Hepatocyte (in vitro differentiated cells): ENCODE data around the gene DHFR.

Experiments
- EZH2 ChIP-seq: fragments of 200-600 bp; sonication (generic); IDR thresholded peaks from 2 replicates; pipeline ENCODE4 v1.6.1; 2016; ENCODE audit warnings: antibody characterized with exemption, mild to moderate bottlenecking, borderline replicate concordance
- EZH2phosphoT487 ChIP-seq: fragments of 200-600 bp; sonication (generic); IDR thresholded peaks from one replicate; pipeline ENCODE4 v1.6.1; 2018; ENCODE audit warnings: antibody characterized with exemption, mild to moderate bottlenecking, low read depth, moderate library complexity; ENCODE audit not compliant: unreplicated experiment, severe bottlenecking
- TF ChIP-seq, protein P1 (sequence below): fragments of 200-600 bp; sonication (generic); IDR thresholded peaks from 2 replicates; pipeline ENCODE4 v1.5.1; 2016; ENCODE audit warnings: antibody characterized with exemption, mild to moderate bottlenecking; ENCODE audit not compliant: poor library complexity

DNA sequence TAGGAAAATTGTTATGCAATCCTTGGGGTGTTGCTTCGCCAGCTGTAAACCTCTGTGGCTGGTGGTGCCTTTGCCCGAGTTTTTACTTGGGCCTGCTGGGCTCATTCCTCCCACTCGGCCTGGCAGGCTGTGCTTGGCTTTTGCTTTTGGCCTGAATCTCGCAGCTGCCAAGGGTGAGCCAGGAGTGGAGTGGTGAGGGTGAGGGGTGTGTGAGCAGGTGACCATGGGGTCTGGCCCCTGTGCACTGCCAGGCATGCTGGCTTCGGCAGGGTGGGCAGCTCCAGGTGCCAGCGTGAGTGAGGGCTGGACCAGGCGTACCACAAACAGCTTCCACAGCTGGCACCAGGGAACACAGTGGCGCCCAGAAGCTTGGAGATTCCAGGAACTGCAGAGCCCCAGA lies 12.6 kb upstream of the DHFR start:
- no peak for TF ChIP-seq EZH2
- TF ChIP-seq, protein P1, sequence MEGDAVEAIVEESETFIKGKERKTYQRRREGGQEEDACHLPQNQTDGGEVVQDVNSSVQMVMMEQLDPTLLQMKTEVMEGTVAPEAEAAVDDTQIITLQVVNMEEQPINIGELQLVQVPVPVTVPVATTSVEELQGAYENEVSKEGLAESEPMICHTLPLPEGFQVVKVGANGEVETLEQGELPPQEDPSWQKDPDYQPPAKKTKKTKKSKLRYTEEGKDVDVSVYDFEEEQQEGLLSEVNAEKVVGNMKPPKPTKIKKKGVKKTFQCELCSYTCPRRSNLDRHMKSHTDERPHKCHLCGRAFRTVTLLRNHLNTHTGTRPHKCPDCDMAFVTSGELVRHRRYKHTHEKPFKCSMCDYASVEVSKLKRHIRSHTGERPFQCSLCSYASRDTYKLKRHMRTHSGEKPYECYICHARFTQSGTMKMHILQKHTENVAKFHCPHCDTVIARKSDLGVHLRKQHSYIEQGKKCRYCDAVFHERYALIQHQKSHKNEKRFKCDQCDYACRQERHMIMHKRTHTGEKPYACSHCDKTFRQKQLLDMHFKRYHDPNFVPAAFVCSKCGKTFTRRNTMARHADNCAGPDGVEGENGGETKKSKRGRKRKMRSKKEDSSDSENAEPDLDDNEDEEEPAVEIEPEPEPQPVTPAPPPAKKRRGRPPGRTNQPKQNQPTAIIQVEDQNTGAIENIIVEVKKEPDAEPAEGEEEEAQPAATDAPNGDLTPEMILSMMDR = no peak
- no peak for TF ChIP-seq EZH2phosphoT487
